NB4 (cell line): Measurements from ENCODE around the gene MAGI2.

Experiments
- DNase-seq: peaks from one replicate; pipeline ENCODE4 v3.0.0; 2010; ENCODE audit warnings: low read depth
- H3K4me3 ChIP-seq: one replicate; pipeline ENCODE4 v1.5.1; 2011; ENCODE audit warnings: mild to moderate bottlenecking, low read depth, low read length, moderate library complexity
- CTCF ChIP-seq: IDR thresholded peaks from one replicate; pipeline ENCODE4 v1.5.1; 2012; ENCODE audit warnings: low read depth, low read length
- MAX ChIP-seq: IDR thresholded peaks from 2 replicates; pipeline ENCODE4 v1.6.1; 2011; ENCODE audit warnings: low read depth, low read length
- MYC ChIP-seq: IDR thresholded peaks from 2 replicates; pipeline ENCODE4 v1.6.1; 2011; ENCODE audit warnings: low read depth, low read length
- POLR2A ChIP-seq: IDR thresholded peaks from 2 replicates; pipeline ENCODE4 v1.6.1; 2011; ENCODE audit warnings: mild to moderate bottlenecking; ENCODE audit not compliant: insufficient read length; ENCODE audit errors: extremely low read depth

Gene MAGI2

DNA sequence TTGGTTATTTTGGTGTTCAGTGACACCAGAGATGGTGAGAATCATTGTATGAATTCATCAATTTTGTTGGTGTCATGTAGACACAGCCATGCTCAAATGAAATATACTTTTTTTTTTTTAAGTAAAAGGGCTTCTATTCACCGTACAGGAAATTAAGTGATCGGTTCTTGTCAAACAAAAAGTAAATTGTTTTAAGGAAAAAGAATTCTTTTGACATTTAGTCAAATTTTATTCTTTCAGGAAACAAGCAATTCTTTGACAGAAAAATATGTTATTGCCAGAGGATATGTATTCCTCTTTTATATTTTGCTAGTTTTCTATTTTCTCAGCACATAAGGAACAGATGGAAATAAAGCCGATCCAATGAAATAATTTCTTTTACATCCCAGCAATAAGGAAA, 551.9 kb downstream of the MAGI2 start:
- H3K4me3 ChIP-seq = no peak overlapping the region
- no peak for DNase-seq
- TF ChIP-seq CTCF (no peak), MAX (no peak), POLR2A (no peak), MYC (no peak)

DNA sequence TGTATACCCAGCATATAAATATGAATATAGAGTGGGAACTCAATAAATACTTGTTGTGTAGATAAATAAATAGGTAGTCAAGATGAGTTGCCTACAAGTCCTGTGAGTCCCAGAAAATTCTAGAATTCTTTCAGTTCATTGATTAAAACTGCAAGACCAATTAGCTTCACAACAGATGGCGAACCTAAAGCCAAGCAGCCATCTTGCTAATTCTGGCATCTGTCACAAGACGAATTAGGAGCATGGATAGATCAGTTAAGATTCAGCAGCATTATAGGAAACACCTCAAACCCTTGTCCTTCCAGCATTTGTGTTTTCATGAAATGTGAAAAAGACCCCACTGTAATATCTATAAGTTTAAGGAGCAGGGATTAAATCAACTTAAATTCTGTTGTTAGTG, 552.7 kb downstream of the MAGI2 start:
- TF ChIP-seq CTCF (no peak), MAX (no peak), MYC (no peak), POLR2A (no peak)
- no peak for DNase-seq

DNA sequence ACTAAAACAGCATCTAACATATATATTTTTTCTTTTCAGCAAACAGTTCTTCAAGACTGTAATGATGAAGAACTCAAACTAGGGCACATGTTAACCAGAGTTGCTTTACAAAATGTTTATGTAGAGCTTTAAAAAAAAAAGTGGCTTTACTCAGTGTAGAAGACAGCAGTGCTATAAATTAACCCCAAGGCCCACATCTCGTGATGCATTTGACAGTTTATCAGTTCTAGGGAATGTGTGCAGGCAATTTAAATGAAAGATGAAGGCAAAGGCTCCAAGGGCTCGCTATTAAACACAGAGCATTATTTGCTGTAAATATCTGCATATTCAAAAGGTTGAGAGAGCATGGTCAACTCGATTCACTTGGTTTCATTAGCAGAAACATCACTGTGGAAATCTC, 558.1 kb downstream of the MAGI2 start:
- no peak for TF ChIP-seq CTCF
- no peak for TF ChIP-seq MAX
- no peak for TF ChIP-seq MYC
- TF ChIP-seq POLR2A = no peak
- DNase-seq = no peak
- H3K4me3 ChIP-seq = no peak overlapping the region

More for the DNA sequence above, 552.7 kb downstream of the MAGI2 start:
- H3K4me3 ChIP-seq = no peak overlapping the region

DNA sequence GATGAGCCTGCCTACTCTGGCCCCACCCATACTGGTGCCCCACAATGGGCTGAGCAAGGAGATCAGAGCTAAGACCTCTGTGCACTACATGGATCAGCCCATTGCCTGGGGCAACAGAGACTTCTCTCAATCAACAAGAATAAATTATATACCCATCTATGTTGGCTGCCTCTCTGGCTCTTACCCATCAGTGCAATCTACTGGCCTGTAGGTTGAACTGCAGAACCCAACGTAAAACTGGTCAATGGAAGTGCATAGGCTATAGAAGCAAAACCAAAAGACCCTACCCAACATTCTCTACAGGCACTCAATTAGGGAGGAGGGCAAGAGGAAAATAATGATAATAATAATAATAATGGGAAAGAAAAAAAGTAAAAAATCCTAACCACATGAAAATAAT, 574.3 kb downstream of the MAGI2 start:
- no peak for DNase-seq
- no peak overlapping the region for H3K4me3 ChIP-seq
- TF ChIP-seq POLR2A = no peak

- TF ChIP-seq MYC = no peak
- no peak for TF ChIP-seq CTCF
- no peak for TF ChIP-seq POLR2A
- no peak for TF ChIP-seq MAX
- DNase-seq = no peak
- no peak overlapping the region for H3K4me3 ChIP-seq
These were observed 580.4 kb downstream of the MAGI2 start for GRCh38 chr7:78873117-78873516.

GRCh38 chr7:78864339-78864738, 589.1 kb downstream of the MAGI2 start:
- no peak overlapping the region for H3K4me3 ChIP-seq
- TF ChIP-seq POLR2A = no peak
- no peak for TF ChIP-seq MYC
- no peak for TF ChIP-seq MAX
- no peak for TF ChIP-seq CTCF
- no peak for DNase-seq
